ENCODE data around the gene PTP4A2.

DNA sequence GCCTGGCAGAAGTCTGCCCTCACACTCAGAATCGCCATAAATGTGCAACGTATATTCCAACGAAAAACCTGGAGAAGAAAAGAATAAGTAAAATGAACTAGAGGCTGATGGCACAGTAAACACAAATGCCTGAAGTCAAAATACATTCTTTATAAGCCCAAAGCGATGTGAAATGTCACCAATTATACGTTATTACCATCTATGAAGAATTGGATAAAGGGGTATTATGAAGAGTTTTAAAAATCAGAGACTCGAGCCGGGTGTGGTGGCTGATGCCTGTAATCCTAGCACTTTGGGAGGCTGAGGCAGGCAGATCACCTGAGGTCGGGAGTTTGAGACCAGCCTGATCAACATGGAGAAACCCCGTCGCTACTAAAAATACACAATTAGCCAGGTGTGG lies 18.6 kb downstream of the PTP4A2 start:
- TF ChIP-seq, protein P1, sequence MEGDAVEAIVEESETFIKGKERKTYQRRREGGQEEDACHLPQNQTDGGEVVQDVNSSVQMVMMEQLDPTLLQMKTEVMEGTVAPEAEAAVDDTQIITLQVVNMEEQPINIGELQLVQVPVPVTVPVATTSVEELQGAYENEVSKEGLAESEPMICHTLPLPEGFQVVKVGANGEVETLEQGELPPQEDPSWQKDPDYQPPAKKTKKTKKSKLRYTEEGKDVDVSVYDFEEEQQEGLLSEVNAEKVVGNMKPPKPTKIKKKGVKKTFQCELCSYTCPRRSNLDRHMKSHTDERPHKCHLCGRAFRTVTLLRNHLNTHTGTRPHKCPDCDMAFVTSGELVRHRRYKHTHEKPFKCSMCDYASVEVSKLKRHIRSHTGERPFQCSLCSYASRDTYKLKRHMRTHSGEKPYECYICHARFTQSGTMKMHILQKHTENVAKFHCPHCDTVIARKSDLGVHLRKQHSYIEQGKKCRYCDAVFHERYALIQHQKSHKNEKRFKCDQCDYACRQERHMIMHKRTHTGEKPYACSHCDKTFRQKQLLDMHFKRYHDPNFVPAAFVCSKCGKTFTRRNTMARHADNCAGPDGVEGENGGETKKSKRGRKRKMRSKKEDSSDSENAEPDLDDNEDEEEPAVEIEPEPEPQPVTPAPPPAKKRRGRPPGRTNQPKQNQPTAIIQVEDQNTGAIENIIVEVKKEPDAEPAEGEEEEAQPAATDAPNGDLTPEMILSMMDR (IDR thresholded peaks at IDR 0.05), result no peak
- no peak for TF ChIP-seq POLR2A (IDR thresholded peaks at IDR 0.05; ENCODE audit: low read depth)
- TF ChIP-seq EP300 (IDR thresholded peaks at IDR 0.05), result no peak
- no peak for TF ChIP-seq POLR2AphosphoS5 (IDR thresholded peaks at IDR 0.05)
